Esophagus muscularis mucosa (tissue), 4 donors: ENCODE measurements around the gene ADRA2C. TPM values are rescaled to one million over a fixed set of nuclear protein-coding genes. Genes with fewer than 3 reads are reported as not detected.

Experiments
- DNase-seq: peaks from one replicate; pipeline ENCODE4 v3.0.0-alpha.2; 2017; ENCODE audit errors: extremely low spot score
- H3K27ac ChIP-seq, 4 donors: fragments of 200-600 bp; sonication (generic); replicated peaks in 1 of 4; 1 replicate in 3 of 4; 2 replicates in 1 of 4; pipeline ENCODE4 v1.5.1; 2016 to 2019; ENCODE audit warnings: mild to moderate bottlenecking in 1 of 4
- H3K27me3 ChIP-seq, 4 donors: fragments of 200-600 bp; sonication (generic); one replicate each; pipeline versions ENCODE4 v1.5.1 to v1.6.0; 2016 to 2019
- H3K36me3 ChIP-seq, 4 donors: fragments of 200-600 bp; sonication (generic); one replicate each; pipeline ENCODE4 v1.5.1; 2016 to 2019
- H3K4me1 ChIP-seq, 4 donors: fragments of 200-600 bp; sonication (generic); one replicate each; pipeline ENCODE4 v1.5.1; 2016 to 2019
- H3K4me3 ChIP-seq, 4 donors: fragments of 200-600 bp; sonication (generic); 1 replicate in 2 of 4; 2 replicates in 2 of 4; pipeline ENCODE4 v1.5.1; 2016 to 2019; ENCODE audit warnings: mild to moderate bottlenecking in 4 of 4, moderate library complexity in 1 of 4
- H3K9me3 ChIP-seq, 4 donors: fragments of 200-600 bp; sonication (generic); 1 replicate in 3 of 4; 2 replicates in 1 of 4; pipeline ENCODE4 v1.5.1; 2016 to 2019
- CTCF ChIP-seq, 3 experiments: fragments of 200-600 bp in 2 of 3; fragments of 450-650 bp in 1 of 3; sonication (generic) in 2 of 3; IDR thresholded peaks; one replicate each; pipeline ENCODE4 v1.5.1; 2017 to 2019; ENCODE audit warnings: antibody characterized with exemption in 3 of 3, mild to moderate bottlenecking in 2 of 3, moderate library complexity in 1 of 3
- EP300 ChIP-seq: sonication (generic); formaldehyde crosslinking; IDR thresholded peaks from one replicate; pipeline ENCODE4 v1.6.1; 2017; ENCODE audit warnings: antibody characterized with exemption
- POLR2A ChIP-seq: fragments of 450-650 bp; IDR thresholded peaks from one replicate; pipeline ENCODE4 v1.6.1; 2017; ENCODE audit warnings: antibody characterized with exemption, moderate library complexity, mild to moderate bottlenecking, low read depth
- POLR2AphosphoS5 ChIP-seq, 2 donors: sonication (generic); formaldehyde crosslinking; IDR thresholded peaks; one replicate each; pipeline ENCODE4 v1.6.1; 2017; ENCODE audit warnings: antibody characterized with exemption in 2 of 2
- WGBS: methylation state at CpG from one replicate; pipeline ENCODE4 v1.1.5; 2018; 5-methylcytosine and 5-hydroxymethylcytosine counted together
- intact Hi-C: fragments of 100-400 bp; cut with DNase I; formaldehyde crosslinking; loops from one replicate; pipeline ENCODE4 v1.15.1; 2023
- total RNA-seq, 4 donors: library from RNA; depleted of rRNA; stranded (reverse); fragments of >200 nt; gene quantifications; one replicate each; pipeline versions ENCODE4 v1.1.0 to v1.2.1, GENCODE V29; 2016

The ADRA2C gene
- total RNA-seq, 4 donors from 2014 or later: 2.9 to 10.3 (median 8.4) TPM

GRCh38 chr4:3803946-3804345 lies 37.8 kb downstream of the ADRA2C start:
- H3K4me3 ChIP-seq: no peak overlapping the region
- no peak for TF ChIP-seq CTCF (IDR thresholded peaks at IDR 0.05)
- no peak for TF ChIP-seq POLR2A
- TF ChIP-seq POLR2AphosphoS5 (IDR thresholded peaks at IDR 0.05): no peak
- no peak for TF ChIP-seq EP300
- H3K4me1 ChIP-seq: no peaks in the 10 kb centered on the region
- H3K27me3 ChIP-seq: peaks cover 0 to 80% (median 0%) of the 10 kb centered on the region in 4 donors
- intact Hi-C loops: no loop called here
- no peak for DNase-seq
- H3K36me3 ChIP-seq: no peaks in the 10 kb centered on the region
- no peaks in the 10 kb centered on the region for H3K9me3 ChIP-seq
- 87% methylated on average over 8 of the region's 8 CpGs for WGBS
- no peak overlapping the region for H3K27ac ChIP-seq

- Histone ChIP-seq H3K9me3 (no peaks in the 10 kb centered on the region), H3K27ac (no peak overlapping the region), H3K27me3 (peaks cover 0 to 91% (median 0%) of the 10 kb centered on the region in 4 donors), H3K4me1 (no peaks in the 10 kb centered on the region), H3K36me3 (no peaks in the 10 kb centered on the region), H3K4me3 (no peak overlapping the region)
- WGBS: 91% methylated on average over 8 of the region's 8 CpGs
- TF ChIP-seq EP300 (no peak), POLR2AphosphoS5 (IDR thresholded peaks at IDR 0.05) (no peak), POLR2A (no peak), CTCF (IDR thresholded peaks at IDR 0.05) (no peak)
- no peak for DNase-seq
- intact Hi-C loops: no loop called here
Measured at GRCh38 chr4:3805026-3805425, 38.8 kb downstream of the ADRA2C start.

GRCh38 chr4:3805731-3806130 lies 39.5 kb downstream of the ADRA2C start:
- H3K36me3 ChIP-seq: no peaks in the 10 kb centered on the region
- WGBS: 94% methylated on average over 11 of the region's 11 CpGs
- H3K27ac ChIP-seq: no peak overlapping the region
- TF ChIP-seq POLR2AphosphoS5 (IDR thresholded peaks at IDR 0.05) (no peak), EP300 (no peak), POLR2A (no peak), CTCF (IDR thresholded peaks at IDR 0.05) (no peak)
- peaks cover 0 to 93% (median 0%) of the 10 kb centered on the region in 4 donors for H3K27me3 ChIP-seq
- no peak overlapping the region for H3K4me3 ChIP-seq
- intact Hi-C loops: no loop called here
- no peak for DNase-seq
- no peaks in the 10 kb centered on the region for H3K9me3 ChIP-seq
- H3K4me1 ChIP-seq: no peaks in the 10 kb centered on the region

- 56% methylated on average over 6 of the region's 6 CpGs for WGBS
- no peak for TF ChIP-seq POLR2AphosphoS5 (IDR thresholded peaks at IDR 0.05)
- TF ChIP-seq POLR2A: no peak
- TF ChIP-seq CTCF (IDR thresholded peaks at IDR 0.05): no peak
- TF ChIP-seq EP300: no peak
- Histone ChIP-seq H3K36me3 (no peaks in the 10 kb centered on the region), H3K4me1 (no peaks in the 10 kb centered on the region), H3K4me3 (no peak overlapping the region), H3K27me3 (peaks cover 0 to 90% (median 0%) of the 10 kb centered on the region in 4 donors), H3K27ac (no peak overlapping the region), H3K9me3 (no peaks in the 10 kb centered on the region)
- intact Hi-C loops: no loop called here
- DNase-seq: no peak
Measured at GRCh38 chr4:3807311-3807710, 41.1 kb downstream of the ADRA2C start.

- intact Hi-C loops: no loop called here
- no peaks in the 10 kb centered on the region for H3K9me3 ChIP-seq
- no peak overlapping the region for H3K4me3 ChIP-seq
- TF ChIP-seq POLR2A (no peak), CTCF (IDR thresholded peaks at IDR 0.05) (no peak), EP300 (no peak), POLR2AphosphoS5 (IDR thresholded peaks at IDR 0.05) (no peak)
- 23% methylated on average over 14 of the region's 14 CpGs for WGBS
- H3K4me1 ChIP-seq: no peaks in the 10 kb centered on the region
- no peak for DNase-seq
- H3K27me3 ChIP-seq: peaks cover 0 to 90% (median 0%) of the 10 kb centered on the region in 4 donors
- no peaks in the 10 kb centered on the region for H3K36me3 ChIP-seq
- no peak overlapping the region for H3K27ac ChIP-seq
Measured at GRCh38 chr4:3807822-3808496, 41.8 kb downstream of the ADRA2C start.
